ENCODE measurements around the gene LY6G6D. TPM values are rescaled to one million over a fixed set of nuclear protein-coding genes. Genes with fewer than 3 reads are reported as not detected.

LY6G6D gene
- total and polyA plus RNA-seq, 4 donors, result not detected

- peaks cover 8 to 11% (median 9%) of the 10 kb centered on the region in 4 donors for H3K36me3 ChIP-seq (ENCODE audit: control insufficient read depth in 4 of 4, insufficient read depth in 3 of 4, low read depth in 1 of 4, low read length in 3 of 4)
- no peak overlapping the region for H3K9ac ChIP-seq (ENCODE audit: low read depth in 1 of 2, low read length in 2 of 2)
- no peaks in the 10 kb centered on the region for H3K27me3 ChIP-seq (ENCODE audit: control insufficient read depth in 4 of 4, insufficient read depth in 4 of 4, low read length in 3 of 4)
- TF ChIP-seq ATF3 (IDR thresholded peaks at IDR 0.05) (no peak), NR2F2 (IDR thresholded peaks at IDR 0.05) (no peak), FOXA2 (IDR thresholded peaks at IDR 0.05) (no peak)
- no peak for DNase-seq (ENCODE audit: low spot score)
- no peaks in the 10 kb centered on the region for H3K9me3 ChIP-seq (ENCODE audit: control insufficient read depth in 4 of 4, low read length in 3 of 4)
- 60% methylated on average over 5 of the region's 5 CpGs for WGBS
- H3K4me1 ChIP-seq (ENCODE audit: control insufficient read depth in 4 of 4, insufficient read depth in 4 of 4, low read length in 3 of 4), result peaks cover 0 to 17% (median 14%) of the 10 kb centered on the region in 4 donors
- H3K27ac ChIP-seq (ENCODE audit: low read depth in 1 of 2, low read length in 2 of 2), result no peak overlapping the region
- H3K4me3 ChIP-seq (ENCODE audit: low read depth in 1 of 3, low read length in 3 of 3), result no peak overlapping the region
These were observed 14.3 kb upstream of the LY6G6D start for GRCh38 chr6:31700740-31701401.

- Histone ChIP-seq H3K4me3 (ENCODE audit: low read depth in 1 of 3, low read length in 3 of 3) (peak overlapping the region; percentile 72 to 96 (median 73)), H3K27ac (ENCODE audit: low read depth in 1 of 2, low read length in 2 of 2) (peak overlapping the region; percentile 94), H3K27me3 (ENCODE audit: control insufficient read depth in 4 of 4, insufficient read depth in 4 of 4, low read length in 3 of 4) (no peaks in the 10 kb centered on the region), H3K9me3 (ENCODE audit: control insufficient read depth in 4 of 4, low read length in 3 of 4) (no peaks in the 10 kb centered on the region), H3K9ac (ENCODE audit: low read depth in 1 of 2, low read length in 2 of 2) (peak overlapping the region; percentile 85 to 98), H3K4me1 (ENCODE audit: control insufficient read depth in 4 of 4, insufficient read depth in 4 of 4, low read length in 3 of 4) (peaks cover 0 to 17% (median 14%) of the 10 kb centered on the region in 4 donors), H3K36me3 (ENCODE audit: control insufficient read depth in 4 of 4, insufficient read depth in 3 of 4, low read depth in 1 of 4, low read length in 3 of 4) (peaks cover 2 to 7% (median 5%) of the 10 kb centered on the region in 4 donors)
- no peak for DNase-seq (ENCODE audit: low spot score)
- WGBS, result 24% methylated on average over 7 of the region's 7 CpGs
- TF ChIP-seq RXRA (IDR thresholded peaks at IDR 0.05) (no peak), GABPA (IDR thresholded peaks at IDR 0.05 in 1 of 2, conservative IDR thresholded peaks at IDR 0.05 in 1 of 2) (no peak)
These were observed 13.3 kb upstream of the LY6G6D start for GRCh38 chr6:31701666-31702404.

GRCh38 chr6:31702405-31702818 is 12.7 kb upstream of the LY6G6D start:
- no peaks in the 10 kb centered on the region for H3K27me3 ChIP-seq (ENCODE audit: control insufficient read depth in 4 of 4, insufficient read depth in 4 of 4, low read length in 3 of 4)
- peak overlapping the region; percentile 85 to 98 for H3K9ac ChIP-seq (ENCODE audit: low read depth in 1 of 2, low read length in 2 of 2)
- H3K36me3 ChIP-seq (ENCODE audit: control insufficient read depth in 4 of 4, insufficient read depth in 3 of 4, low read depth in 1 of 4, low read length in 3 of 4), result peaks cover 0 to 7% (median 4%) of the 10 kb centered on the region in 4 donors
- H3K27ac ChIP-seq (ENCODE audit: low read depth in 1 of 2, low read length in 2 of 2), result peak overlapping the region; percentile 94
- TF ChIP-seq JUND (IDR thresholded peaks at IDR 0.05), result no peak
- no peak for TF ChIP-seq TAF1 (conservative IDR thresholded peaks at IDR 0.05)
- no peak for TF ChIP-seq SP1 (IDR thresholded peaks at IDR 0.05)
- no peak for TF ChIP-seq FOXA2 (IDR thresholded peaks at IDR 0.05)
- no peak for TF ChIP-seq EGR1 (IDR thresholded peaks at IDR 0.05; ENCODE audit: low read depth in 2 of 2)
- no peak for TF ChIP-seq RAD21 (IDR thresholded peaks at IDR 0.05)
- TF ChIP-seq GABPA (IDR thresholded peaks at IDR 0.05 in 1 of 2, conservative IDR thresholded peaks at IDR 0.05 in 1 of 2), result no peak
- TF ChIP-seq ZBTB33 (IDR thresholded peaks at IDR 0.05), result no peak
- no peak for DNase-seq (ENCODE audit: low spot score)
- H3K4me3 ChIP-seq (ENCODE audit: low read depth in 1 of 3, low read length in 3 of 3), result peak overlapping the region; percentile 72 to 96 (median 73)
- WGBS, result under 1% methylated on average over 10 of the region's 10 CpGs
- H3K4me1 ChIP-seq (ENCODE audit: control insufficient read depth in 4 of 4, insufficient read depth in 4 of 4, low read length in 3 of 4), result peaks cover 0 to 17% (median 14%) of the 10 kb centered on the region in 4 donors
- H3K9me3 ChIP-seq (ENCODE audit: control insufficient read depth in 4 of 4, low read length in 3 of 4), result no peaks in the 10 kb centered on the region
